Measurements from ENCODE around the gene SKOR2.

SKOR2 gene

GRCh38 chr18:47248115-47248603 lies 3.3 kb downstream of the SKOR2 start:
- Histone ChIP-seq H4K91ac (ENCODE audit: low read depth, low read length) (no peak overlapping the region), H3K14ac (ENCODE audit: low read length) (no peak overlapping the region), H3K9ac (ENCODE audit: low read length) (no peak overlapping the region), H3K27me3 (ENCODE audit: insufficient read depth, low read length) (peaks cover 71% of the 10 kb centered on the region), H3K79me2 (ENCODE audit: control insufficient read depth, insufficient read depth, low read length, poor library complexity) (no peaks in the 10 kb centered on the region), H3K36me3 (ENCODE audit: control insufficient read depth in 1 of 2, insufficient read depth in 2 of 2, low read length in 2 of 2) (no peaks in the 10 kb centered on the region), H3K4me2 (ENCODE audit: low read length) (no peak overlapping the region), H3K79me1 (ENCODE audit: low read length) (no peaks in the 10 kb centered on the region), H4K12ac (ENCODE audit: low read depth, low read length) (no peak overlapping the region), H3K9me3 (ENCODE audit: insufficient read depth, low read depth, low read length) (peaks cover 12% of the 10 kb centered on the region), H2BK12ac (ENCODE audit: low read length) (no peak overlapping the region), H3K18ac (ENCODE audit: low read length) (no peak overlapping the region), H3K4me3 (ENCODE audit: low read depth, low read length) (peak overlapping the region; percentile 16), H4K8ac (ENCODE audit: low read depth, low read length) (no peak overlapping the region), H2AFZ (ENCODE audit: insufficient read depth, low read length, poor library complexity) (no peak overlapping the region), H3K4me1 (ENCODE audit: control insufficient read depth in 1 of 2, insufficient read depth in 2 of 2, low read length in 2 of 2) (peaks cover 4 to 10% of the 10 kb centered on the region in 2 experiments), H2BK120ac (ENCODE audit: insufficient read depth, low read length, poor library complexity) (no peak overlapping the region), H2BK5ac (ENCODE audit: low read depth, low read length, poor library complexity) (no peak overlapping the region), H3K4ac (ENCODE audit: low read depth, low read length) (no peak overlapping the region), H3K23ac (ENCODE audit: low read length) (no peak overlapping the region), H3K27ac (ENCODE audit: low read depth, low read length) (no peak overlapping the region), H2AK5ac (ENCODE audit: low read length) (no peak overlapping the region)
- WGBS (ENCODE audit: extremely low coverage, insufficient coverage, insufficient read length) = no CpG with 5 or more reads among the region's 61 CpGs
- no peak for DNase-seq

DNA sequence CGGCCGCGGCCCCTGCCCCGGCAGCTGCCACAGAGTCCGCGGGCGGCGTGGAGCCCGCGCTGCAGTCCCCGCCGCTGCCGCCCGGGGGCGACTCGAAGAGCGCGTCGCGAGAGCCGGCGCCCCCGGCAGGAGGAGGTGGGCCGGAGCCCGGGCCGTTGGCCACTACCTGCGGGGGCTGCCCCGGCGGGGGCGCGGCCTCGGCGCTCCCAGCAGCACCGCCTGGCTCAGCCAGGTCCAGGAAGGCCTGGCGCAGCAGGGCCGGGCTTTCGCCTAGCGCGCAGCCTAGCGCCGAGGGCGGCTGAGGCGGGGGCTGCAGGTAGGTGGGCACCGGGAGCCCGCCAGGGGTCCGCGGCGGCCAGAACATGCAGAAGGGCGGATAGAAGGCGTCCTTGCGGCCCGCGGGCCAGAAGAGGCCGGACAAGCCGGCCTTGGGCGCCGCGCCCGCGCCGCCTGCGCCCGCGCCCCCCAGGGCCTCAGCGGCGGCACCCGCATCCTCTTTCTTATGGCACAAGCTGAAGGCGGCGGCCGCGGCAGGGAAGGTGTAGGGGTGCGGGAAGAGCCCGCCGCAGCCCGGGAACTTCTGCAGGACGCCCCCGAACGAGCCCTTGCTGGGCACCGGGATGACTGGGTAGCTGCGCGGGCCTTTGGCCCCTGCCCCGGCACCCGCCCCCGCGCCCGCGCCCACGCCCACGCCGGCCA lies 3.9 kb downstream of the SKOR2 start:
- Histone ChIP-seq H4K91ac (ENCODE audit: low read depth, low read length) (no peak overlapping the region), H3K79me2 (ENCODE audit: control insufficient read depth, insufficient read depth, low read length, poor library complexity) (no peaks in the 10 kb centered on the region), H3K4me1 (ENCODE audit: control insufficient read depth in 1 of 2, insufficient read depth in 2 of 2, low read length in 2 of 2) (peaks cover 4 to 10% of the 10 kb centered on the region in 2 experiments), H4K12ac (ENCODE audit: low read depth, low read length) (no peak overlapping the region), H3K27me3 (ENCODE audit: insufficient read depth, low read length) (peaks cover 66% of the 10 kb centered on the region), H3K36me3 (ENCODE audit: control insufficient read depth in 1 of 2, insufficient read depth in 2 of 2, low read length in 2 of 2) (no peaks in the 10 kb centered on the region), H3K4me3 (ENCODE audit: low read depth, low read length) (no peak overlapping the region), H3K79me1 (ENCODE audit: low read length) (no peaks in the 10 kb centered on the region), H2AFZ (ENCODE audit: insufficient read depth, low read length, poor library complexity) (peak overlapping the region; percentile 0), H3K9me3 (ENCODE audit: insufficient read depth, low read depth, low read length) (peaks cover 12% of the 10 kb centered on the region), H3K9ac (ENCODE audit: low read length) (no peak overlapping the region), H2BK12ac (ENCODE audit: low read length) (no peak overlapping the region), H3K4me2 (ENCODE audit: low read length) (peak overlapping the region; percentile 58), H2BK5ac (ENCODE audit: low read depth, low read length, poor library complexity) (no peak overlapping the region), H3K4ac (ENCODE audit: low read depth, low read length) (no peak overlapping the region), H4K8ac (ENCODE audit: low read depth, low read length) (no peak overlapping the region), H2BK120ac (ENCODE audit: insufficient read depth, low read length, poor library complexity) (no peak overlapping the region), H3K27ac (ENCODE audit: low read depth, low read length) (no peak overlapping the region), H3K18ac (ENCODE audit: low read length) (no peak overlapping the region), H3K14ac (ENCODE audit: low read length) (no peak overlapping the region), H3K23ac (ENCODE audit: low read length) (no peak overlapping the region), H2AK5ac (ENCODE audit: low read length) (no peak overlapping the region)
- DNase-seq = no peak
- WGBS (ENCODE audit: extremely low coverage, insufficient coverage, insufficient read length) = no CpG with 5 or more reads among the region's 90 CpGs

GRCh38 chr18:47247036-47247415 lies 4.4 kb downstream of the SKOR2 start:
- Histone ChIP-seq H2BK12ac (ENCODE audit: low read length) (no peak overlapping the region), H3K9me3 (ENCODE audit: insufficient read depth, low read depth, low read length) (peaks cover 12% of the 10 kb centered on the region), H3K4me1 (ENCODE audit: control insufficient read depth in 1 of 2, insufficient read depth in 2 of 2, low read length in 2 of 2) (peaks cover 4 to 10% of the 10 kb centered on the region in 2 experiments), H3K9ac (ENCODE audit: low read length) (no peak overlapping the region), H3K14ac (ENCODE audit: low read length) (no peak overlapping the region), H4K12ac (ENCODE audit: low read depth, low read length) (no peak overlapping the region), H2AK5ac (ENCODE audit: low read length) (no peak overlapping the region), H4K91ac (ENCODE audit: low read depth, low read length) (no peak overlapping the region), H3K36me3 (ENCODE audit: control insufficient read depth in 1 of 2, insufficient read depth in 2 of 2, low read length in 2 of 2) (no peaks in the 10 kb centered on the region), H3K4ac (ENCODE audit: low read depth, low read length) (no peak overlapping the region), H3K4me3 (ENCODE audit: low read depth, low read length) (no peak overlapping the region), H4K8ac (ENCODE audit: low read depth, low read length) (no peak overlapping the region), H2AFZ (ENCODE audit: insufficient read depth, low read length, poor library complexity) (peak overlapping the region; percentile 0), H3K4me2 (ENCODE audit: low read length) (peak overlapping the region; percentile 58), H3K27me3 (ENCODE audit: insufficient read depth, low read length) (peaks cover 61% of the 10 kb centered on the region), H3K27ac (ENCODE audit: low read depth, low read length) (no peak overlapping the region), H3K79me2 (ENCODE audit: control insufficient read depth, insufficient read depth, low read length, poor library complexity) (no peaks in the 10 kb centered on the region), H2BK120ac (ENCODE audit: insufficient read depth, low read length, poor library complexity) (no peak overlapping the region), H3K18ac (ENCODE audit: low read length) (no peak overlapping the region), H2BK5ac (ENCODE audit: low read depth, low read length, poor library complexity) (no peak overlapping the region), H3K79me1 (ENCODE audit: low read length) (no peaks in the 10 kb centered on the region), H3K23ac (ENCODE audit: low read length) (no peak overlapping the region)
- WGBS (ENCODE audit: extremely low coverage, insufficient coverage, insufficient read length) = no CpG with 5 or more reads among the region's 47 CpGs
- DNase-seq = no peak

GRCh38 chr18:47246027-47246971 lies 5.2 kb downstream of the SKOR2 start:
- WGBS (ENCODE audit: extremely low coverage, insufficient coverage, insufficient read length) = no CpG with 5 or more reads among the region's 47 CpGs
- H2BK12ac ChIP-seq (ENCODE audit: low read length) = no peak overlapping the region
- H3K4me2 ChIP-seq (ENCODE audit: low read length) = peak overlapping the region; percentile 15
- H2AK5ac ChIP-seq (ENCODE audit: low read length) = no peak overlapping the region
- H3K14ac ChIP-seq (ENCODE audit: low read length) = no peak overlapping the region
- H3K4me3 ChIP-seq (ENCODE audit: low read depth, low read length) = no peak overlapping the region
- no peak overlapping the region for H2BK120ac ChIP-seq (ENCODE audit: insufficient read depth, low read length, poor library complexity)
- H3K18ac ChIP-seq (ENCODE audit: low read length) = no peak overlapping the region
- H3K23ac ChIP-seq (ENCODE audit: low read length) = no peak overlapping the region
- no peaks in the 10 kb centered on the region for H3K79me1 ChIP-seq (ENCODE audit: low read length)
- no peaks in the 10 kb centered on the region for H3K79me2 ChIP-seq (ENCODE audit: control insufficient read depth, insufficient read depth, low read length, poor library complexity)
- H4K91ac ChIP-seq (ENCODE audit: low read depth, low read length) = no peak overlapping the region
- H2BK5ac ChIP-seq (ENCODE audit: low read depth, low read length, poor library complexity) = no peak overlapping the region
- no peak overlapping the region for H4K12ac ChIP-seq (ENCODE audit: low read depth, low read length)
- no peak overlapping the region for H4K8ac ChIP-seq (ENCODE audit: low read depth, low read length)
- no peak overlapping the region for H2AFZ ChIP-seq (ENCODE audit: insufficient read depth, low read length, poor library complexity)
- H3K27ac ChIP-seq (ENCODE audit: low read depth, low read length) = no peak overlapping the region
- H3K27me3 ChIP-seq (ENCODE audit: insufficient read depth, low read length) = peaks cover 54% of the 10 kb centered on the region
- peaks cover 11% of the 10 kb centered on the region for H3K9me3 ChIP-seq (ENCODE audit: insufficient read depth, low read depth, low read length)
- no peak for DNase-seq
- H3K9ac ChIP-seq (ENCODE audit: low read length) = no peak overlapping the region
- no peak overlapping the region for H3K4ac ChIP-seq (ENCODE audit: low read depth, low read length)
- peaks cover 4 to 7% of the 10 kb centered on the region in 2 experiments for H3K4me1 ChIP-seq (ENCODE audit: control insufficient read depth in 1 of 2, insufficient read depth in 2 of 2, low read length in 2 of 2)
- no peaks in the 10 kb centered on the region for H3K36me3 ChIP-seq (ENCODE audit: control insufficient read depth in 1 of 2, insufficient read depth in 2 of 2, low read length in 2 of 2)

All from trophoblast cell (in vitro differentiated cells and primary cell).